Neural cell (in vitro differentiated cells): ENCODE measurements around the gene CIT. TPM values are rescaled to one million over a fixed set of nuclear protein-coding genes. Genes with fewer than 3 reads are reported as not detected.

Source experiments
- H2AFZ ChIP-seq: fragments of 200-600, 300-800 bp; sonication (generic), shearing (Covaris generic); 2 replicates; pipeline ENCODE4 v1.6.0; 2014; ENCODE audit warnings: low read depth, mild to moderate bottlenecking, antibody characterized with exemption, low read length, moderate library complexity
- H3F3A ChIP-seq: fragments of 200-600 bp; shearing (Covaris generic); 2 replicates; pipeline ENCODE4 v1.6.1; 2016; ENCODE audit warnings: mild to moderate bottlenecking, moderate library complexity, mixed read lengths, antibody characterized with exemption, low read length; ENCODE audit not compliant: insufficient read depth, poor library complexity, severe bottlenecking
- H3K27ac ChIP-seq: fragments of 200-600, 300-800 bp; sonication (generic), shearing (Covaris generic); 2 replicates; pipeline ENCODE4 v1.5.1; 2014; ENCODE audit warnings: mild to moderate bottlenecking, low read length, moderate library complexity
- H3K27me3 ChIP-seq: fragments of 300-800, 200-600 bp; sonication (generic), shearing (Covaris generic); 2 replicates; pipeline ENCODE4 v1.6.0; 2014; ENCODE audit warnings: mild to moderate bottlenecking, low read depth, low read length, moderate library complexity; ENCODE audit not compliant: insufficient read depth
- H3K36me3 ChIP-seq: fragments of 300-800, 200-600 bp; sonication (generic), shearing (Covaris generic); 2 replicates; pipeline ENCODE4 v1.5.1; 2014; ENCODE audit warnings: mild to moderate bottlenecking, antibody characterized with exemption, low read length, moderate library complexity; ENCODE audit not compliant: insufficient read depth
- H3K4me2 ChIP-seq: fragments of 300-800, 200-600 bp; sonication (generic), shearing (Covaris generic); 2 replicates; pipeline ENCODE4 v1.6.0; 2014; ENCODE audit warnings: mild to moderate bottlenecking, low read length
- H3K4me3 ChIP-seq: fragments of 300-800, 200-600 bp; sonication (generic), shearing (Covaris generic); 2 replicates; pipeline ENCODE4 v1.5.1; 2014; ENCODE audit warnings: mild to moderate bottlenecking, low read length, moderate library complexity
- H3K79me2 ChIP-seq: fragments of 200-600 bp; shearing (Covaris generic); replicated peaks from 2 replicates; pipeline ENCODE4 v1.6.0; 2014; ENCODE audit warnings: mild to moderate bottlenecking, low read length, moderate library complexity; ENCODE audit not compliant: insufficient read depth
- H3K9ac ChIP-seq: fragments of 300-800, 200-600 bp; sonication (generic), shearing (Covaris generic); 2 replicates; pipeline ENCODE4 v1.6.1; 2016; ENCODE audit warnings: mild to moderate bottlenecking, low read length, mixed read lengths
- H3K9me2 ChIP-seq: fragments of 200-600 bp; shearing (Covaris generic); 2 replicates; pipeline ENCODE4 v1.6.1; 2016; ENCODE audit warnings: mild to moderate bottlenecking, low read length, mixed read lengths; ENCODE audit not compliant: insufficient read depth
- H3K9me3 ChIP-seq: fragments of 200-600, 300-800 bp; sonication (generic), shearing (Covaris generic); 2 replicates; pipeline ENCODE4 v1.6.1; 2016; ENCODE audit warnings: mild to moderate bottlenecking, mixed run types, low read length, moderate library complexity, mixed read lengths
- H4K20me1 ChIP-seq: fragments of 200-600 bp; shearing (Covaris generic); 2 replicates; pipeline ENCODE4 v1.6.1; 2016; ENCODE audit warnings: mild to moderate bottlenecking, mixed run types; ENCODE audit not compliant: insufficient read depth
- EP300 ChIP-seq: fragments of 450-650 bp; conservative IDR thresholded peaks from 2 replicates; pipeline ENCODE4 v1.6.1; 2014; ENCODE audit warnings: antibody characterized with exemption, mild to moderate bottlenecking, moderate library complexity; ENCODE audit not compliant: poor library complexity, severe bottlenecking
- EZH2 ChIP-seq: fragments of 200-600, 300-800 bp; shearing (Covaris generic), sonication (generic); IDR thresholded peaks from 2 replicates; pipeline ENCODE4 v1.6.1; 2014; ENCODE audit warnings: antibody characterized with exemption, low read length, borderline replicate concordance, mild to moderate bottlenecking; ENCODE audit not compliant: insufficient read depth, poor library complexity, severe bottlenecking
- MXI1 ChIP-seq: fragments of 450-650 bp; conservative IDR thresholded peaks from 2 replicates; pipeline ENCODE4 v1.6.1; 2014; ENCODE audit warnings: antibody characterized with exemption, mild to moderate bottlenecking; ENCODE audit not compliant: poor library complexity, severe bottlenecking
- POLR2AphosphoS5 ChIP-seq: IDR thresholded peaks from 2 replicates; pipeline ENCODE4 v1.6.1; 2012
- RAD21 ChIP-seq: fragments of 450-650 bp; conservative IDR thresholded peaks from 2 replicates; pipeline ENCODE4 v1.6.1; 2014; ENCODE audit warnings: antibody characterized with exemption, mild to moderate bottlenecking, moderate library complexity
- SMC3 ChIP-seq: fragments of 450-650 bp; conservative IDR thresholded peaks from 2 replicates; pipeline ENCODE4 v1.6.1; 2014; ENCODE audit warnings: antibody characterized with exemption, mild to moderate bottlenecking, moderate library complexity; ENCODE audit not compliant: poor library complexity
- TAF1 ChIP-seq: IDR thresholded peaks from 2 replicates; pipeline ENCODE4 v1.6.1; 2012; ENCODE audit warnings: low read depth
- polyA plus RNA-seq: library from polyadenylated mRNA; depleted of rRNA; stranded (reverse); fragments of >200 nt; gene quantifications from 2 replicates; pipeline ENCODE4 v1.2.3, GENCODE V29; 2014
- TF ChIP-seq, protein P1 (sequence below): IDR thresholded peaks from 2 replicates; pipeline ENCODE4 v1.6.1; 2012; ENCODE audit warnings: borderline replicate concordance
- TF ChIP-seq, protein P2 (sequence below): fragments of 450-650 bp; IDR thresholded peaks from 2 replicates; pipeline ENCODE4 v1.5.1; 2014; ENCODE audit warnings: antibody characterized with exemption, mild to moderate bottlenecking, moderate library complexity; ENCODE audit not compliant: poor library complexity, severe bottlenecking

The CIT gene
- polyA plus RNA-seq, 1 donor from 2014 or later = 3.3 TPM

GRCh38 chr12:119758234-119758633 is 118.9 kb downstream of the CIT start:
- Histone ChIP-seq H4K20me1 (no peaks in the 10 kb centered on the region), H3K9ac (no peak overlapping the region), H2AFZ (no peak overlapping the region), H3K9me2 (no peaks in the 10 kb centered on the region), H3K27me3 (no peaks in the 10 kb centered on the region), H3K36me3 (no peaks in the 10 kb centered on the region), H3K79me2 (no peaks in the 10 kb centered on the region), H3K27ac (no peak overlapping the region), H3K4me3 (no peak overlapping the region), H3K4me2 (no peak overlapping the region), H3K9me3 (no peaks in the 10 kb centered on the region), H3F3A (no peaks in the 10 kb centered on the region)
- TF ChIP-seq SMC3 (no peak), EP300 (no peak), TAF1 (no peak), RAD21 (no peak), EZH2 (no peak), POLR2AphosphoS5 (no peak), MXI1 (no peak)
- TF ChIP-seq, protein P1, sequence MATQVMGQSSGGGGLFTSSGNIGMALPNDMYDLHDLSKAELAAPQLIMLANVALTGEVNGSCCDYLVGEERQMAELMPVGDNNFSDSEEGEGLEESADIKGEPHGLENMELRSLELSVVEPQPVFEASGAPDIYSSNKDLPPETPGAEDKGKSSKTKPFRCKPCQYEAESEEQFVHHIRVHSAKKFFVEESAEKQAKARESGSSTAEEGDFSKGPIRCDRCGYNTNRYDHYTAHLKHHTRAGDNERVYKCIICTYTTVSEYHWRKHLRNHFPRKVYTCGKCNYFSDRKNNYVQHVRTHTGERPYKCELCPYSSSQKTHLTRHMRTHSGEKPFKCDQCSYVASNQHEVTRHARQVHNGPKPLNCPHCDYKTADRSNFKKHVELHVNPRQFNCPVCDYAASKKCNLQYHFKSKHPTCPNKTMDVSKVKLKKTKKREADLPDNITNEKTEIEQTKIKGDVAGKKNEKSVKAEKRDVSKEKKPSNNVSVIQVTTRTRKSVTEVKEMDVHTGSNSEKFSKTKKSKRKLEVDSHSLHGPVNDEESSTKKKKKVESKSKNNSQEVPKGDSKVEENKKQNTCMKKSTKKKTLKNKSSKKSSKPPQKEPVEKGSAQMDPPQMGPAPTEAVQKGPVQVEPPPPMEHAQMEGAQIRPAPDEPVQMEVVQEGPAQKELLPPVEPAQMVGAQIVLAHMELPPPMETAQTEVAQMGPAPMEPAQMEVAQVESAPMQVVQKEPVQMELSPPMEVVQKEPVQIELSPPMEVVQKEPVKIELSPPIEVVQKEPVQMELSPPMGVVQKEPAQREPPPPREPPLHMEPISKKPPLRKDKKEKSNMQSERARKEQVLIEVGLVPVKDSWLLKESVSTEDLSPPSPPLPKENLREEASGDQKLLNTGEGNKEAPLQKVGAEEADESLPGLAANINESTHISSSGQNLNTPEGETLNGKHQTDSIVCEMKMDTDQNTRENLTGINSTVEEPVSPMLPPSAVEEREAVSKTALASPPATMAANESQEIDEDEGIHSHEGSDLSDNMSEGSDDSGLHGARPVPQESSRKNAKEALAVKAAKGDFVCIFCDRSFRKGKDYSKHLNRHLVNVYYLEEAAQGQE = no peak
- TF ChIP-seq, protein P2, sequence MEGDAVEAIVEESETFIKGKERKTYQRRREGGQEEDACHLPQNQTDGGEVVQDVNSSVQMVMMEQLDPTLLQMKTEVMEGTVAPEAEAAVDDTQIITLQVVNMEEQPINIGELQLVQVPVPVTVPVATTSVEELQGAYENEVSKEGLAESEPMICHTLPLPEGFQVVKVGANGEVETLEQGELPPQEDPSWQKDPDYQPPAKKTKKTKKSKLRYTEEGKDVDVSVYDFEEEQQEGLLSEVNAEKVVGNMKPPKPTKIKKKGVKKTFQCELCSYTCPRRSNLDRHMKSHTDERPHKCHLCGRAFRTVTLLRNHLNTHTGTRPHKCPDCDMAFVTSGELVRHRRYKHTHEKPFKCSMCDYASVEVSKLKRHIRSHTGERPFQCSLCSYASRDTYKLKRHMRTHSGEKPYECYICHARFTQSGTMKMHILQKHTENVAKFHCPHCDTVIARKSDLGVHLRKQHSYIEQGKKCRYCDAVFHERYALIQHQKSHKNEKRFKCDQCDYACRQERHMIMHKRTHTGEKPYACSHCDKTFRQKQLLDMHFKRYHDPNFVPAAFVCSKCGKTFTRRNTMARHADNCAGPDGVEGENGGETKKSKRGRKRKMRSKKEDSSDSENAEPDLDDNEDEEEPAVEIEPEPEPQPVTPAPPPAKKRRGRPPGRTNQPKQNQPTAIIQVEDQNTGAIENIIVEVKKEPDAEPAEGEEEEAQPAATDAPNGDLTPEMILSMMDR = no peak

DNA sequence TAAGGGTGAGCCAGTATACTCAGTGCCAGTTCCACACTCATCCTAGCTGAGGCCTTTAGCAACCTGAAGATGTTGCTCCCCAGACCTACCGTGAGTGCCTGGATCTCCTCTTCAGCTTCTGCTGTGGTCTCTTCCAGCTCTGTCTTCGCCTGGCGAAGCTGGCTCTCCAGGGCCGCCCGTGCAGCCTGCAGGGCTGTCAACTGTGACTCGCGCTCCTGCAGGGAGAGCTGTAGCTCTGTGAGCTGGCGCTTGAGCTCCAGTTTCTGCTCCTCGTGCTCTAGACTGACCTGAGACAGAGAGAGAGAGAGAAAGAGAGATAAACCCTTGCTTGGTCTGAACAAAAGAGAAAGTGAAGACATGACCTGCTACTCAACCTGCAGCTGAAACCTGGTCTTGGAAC is 125.2 kb downstream of the CIT start:
- no peaks in the 10 kb centered on the region for H3F3A ChIP-seq
- H4K20me1 ChIP-seq = no peaks in the 10 kb centered on the region
- no peaks in the 10 kb centered on the region for H3K36me3 ChIP-seq
- H3K27ac ChIP-seq = no peak overlapping the region
- H3K9me2 ChIP-seq = no peaks in the 10 kb centered on the region
- no peak overlapping the region for H3K4me2 ChIP-seq
- H3K27me3 ChIP-seq = no peaks in the 10 kb centered on the region
- H3K4me3 ChIP-seq = no peak overlapping the region
- H3K9me3 ChIP-seq = no peaks in the 10 kb centered on the region
- H2AFZ ChIP-seq = no peak overlapping the region
- no peaks in the 10 kb centered on the region for H3K79me2 ChIP-seq
- no peak overlapping the region for H3K9ac ChIP-seq
- no peak for TF ChIP-seq MXI1
- no peak for TF ChIP-seq EZH2
- TF ChIP-seq, protein P2 = no peak
- TF ChIP-seq, protein P1 = no peak
- no peak for TF ChIP-seq TAF1
- TF ChIP-seq SMC3 = no peak
- no peak for TF ChIP-seq POLR2AphosphoS5
- TF ChIP-seq RAD21 = no peak
- TF ChIP-seq EP300 = no peak
